HepG2 (cell line): Measurements from ENCODE around the gene RBM44. TPM values are rescaled to one million over a fixed set of nuclear protein-coding genes. Genes with fewer than 3 reads are reported as not detected.

Experiments
- HDAC6 ChIP-seq: fragments of 200-600 bp; sonication (generic); IDR thresholded peaks from 2 replicates; pipeline ENCODE4 v1.7.0; 2017; ENCODE audit warnings: mild to moderate bottlenecking, antibody characterized with exemption, low read length, low read depth
- JUND ChIP-seq: sonication (generic); formaldehyde crosslinking; IDR thresholded peaks from 2 replicates; pipeline ENCODE4 v1.8.0; 2022; ENCODE audit warnings: mild to moderate bottlenecking, missing genetic modification reagents
- MBNL3 ChIP-seq: fragments of 250-450 bp; sonication (Bioruptor Pico); conservative IDR thresholded peaks from 2 replicates; pipeline ENCODE4 v1.8.0; 2022; ENCODE audit warnings: mild to moderate bottlenecking, inconsistent platforms
- SNAI1 ChIP-seq: sonication (generic); formaldehyde crosslinking; IDR thresholded peaks from 2 replicates; pipeline ENCODE4 v1.5.0; 2020; ENCODE audit warnings: mild to moderate bottlenecking, missing genetic modification reagents, borderline replicate concordance
- THAP9 ChIP-seq: sonication (generic); formaldehyde crosslinking; IDR thresholded peaks from 2 replicates; pipeline ENCODE4; 2020; ENCODE audit warnings: missing genetic modification reagents, mild to moderate bottlenecking, borderline replicate concordance
- ZMAT3 ChIP-seq: sonication (generic); formaldehyde crosslinking; conservative IDR thresholded peaks from 2 replicates; pipeline ENCODE4 v1.7.0; 2021; ENCODE audit warnings: missing genetic modification reagents
- ZNF557 ChIP-seq: sonication (generic); formaldehyde crosslinking; IDR thresholded peaks from 2 replicates; pipeline ENCODE4 v1.4.0; 2020; ENCODE audit warnings: missing genetic modification reagents
- polyA plus RNA-seq, 8 experiments: library from polyadenylated mRNA; depleted of rRNA in 3 of 8; stranded (reverse) in 7 of 8; unstranded in 1 of 8; fragments of >200 nt; fragmentation: Illumina TruSeq in 4 of 8; extraction: Trizol in 4 of 8; gene quantifications; 2 replicates each; pipeline versions ENCODE4 v1.2.1 to v1.2.3, GENCODE V29; 2011 to 2016; ENCODE audit warnings: low read depth in 4 of 8, missing spikeins in 1 of 8, mixed read lengths in 1 of 8; ENCODE audit not compliant: insufficient read depth in 1 of 8
- total RNA-seq, 5 experiments: library from RNA; depleted of rRNA; stranded (reverse); fragments of >200 nt; fragmentation: Illumina TruSeq; extraction: Trizol; gene quantifications; 2 replicates each; pipeline ENCODE4 v1.2.3, GENCODE V29; 2016; ENCODE audit warnings: low read depth in 1 of 5
- TF ChIP-seq, protein P1 (sequence below): sonication (generic); formaldehyde crosslinking; IDR thresholded peaks from 2 replicates; pipeline ENCODE4 v1.4.0; 2020; ENCODE audit warnings: missing genetic modification reagents

RBM44 gene
- total and polyA plus RNA-seq, 2 of the 13 experiments (the other 11 are each of a cell fraction or from before 2014, with no cell fraction given): 0.13 to 0.50 TPM

DNA sequence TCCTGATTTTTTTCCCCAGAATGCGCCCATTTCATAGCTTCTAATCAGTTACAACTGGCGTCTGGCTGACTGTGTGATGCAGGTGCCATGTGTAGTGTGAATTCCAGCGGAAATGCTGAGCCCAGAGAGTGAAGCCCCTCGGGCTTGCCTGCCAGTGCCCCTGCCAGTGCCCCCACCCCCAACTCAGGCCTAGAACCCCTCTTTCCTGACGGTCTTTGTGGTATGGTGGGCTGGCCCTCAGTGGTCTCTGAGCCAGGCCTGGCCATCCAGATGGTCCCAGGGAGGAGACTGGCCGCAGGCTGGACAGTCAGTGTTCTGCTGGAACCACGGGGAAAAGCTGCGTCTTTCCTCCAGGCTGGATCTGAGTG, 63.9 kb downstream of the RBM44 start (continued):
- TF ChIP-seq, protein P1, sequence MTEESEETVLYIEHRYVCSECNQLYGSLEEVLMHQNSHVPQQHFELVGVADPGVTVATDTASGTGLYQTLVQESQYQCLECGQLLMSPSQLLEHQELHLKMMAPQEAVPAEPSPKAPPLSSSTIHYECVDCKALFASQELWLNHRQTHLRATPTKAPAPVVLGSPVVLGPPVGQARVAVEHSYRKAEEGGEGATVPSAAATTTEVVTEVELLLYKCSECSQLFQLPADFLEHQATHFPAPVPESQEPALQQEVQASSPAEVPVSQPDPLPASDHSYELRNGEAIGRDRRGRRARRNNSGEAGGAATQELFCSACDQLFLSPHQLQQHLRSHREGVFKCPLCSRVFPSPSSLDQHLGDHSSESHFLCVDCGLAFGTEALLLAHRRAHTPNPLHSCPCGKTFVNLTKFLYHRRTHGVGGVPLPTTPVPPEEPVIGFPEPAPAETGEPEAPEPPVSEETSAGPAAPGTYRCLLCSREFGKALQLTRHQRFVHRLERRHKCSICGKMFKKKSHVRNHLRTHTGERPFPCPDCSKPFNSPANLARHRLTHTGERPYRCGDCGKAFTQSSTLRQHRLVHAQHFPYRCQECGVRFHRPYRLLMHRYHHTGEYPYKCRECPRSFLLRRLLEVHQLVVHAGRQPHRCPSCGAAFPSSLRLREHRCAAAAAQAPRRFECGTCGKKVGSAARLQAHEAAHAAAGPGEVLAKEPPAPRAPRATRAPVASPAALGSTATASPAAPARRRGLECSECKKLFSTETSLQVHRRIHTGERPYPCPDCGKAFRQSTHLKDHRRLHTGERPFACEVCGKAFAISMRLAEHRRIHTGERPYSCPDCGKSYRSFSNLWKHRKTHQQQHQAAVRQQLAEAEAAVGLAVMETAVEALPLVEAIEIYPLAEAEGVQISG (CRISPR knock-in tag): no peak
- TF ChIP-seq MBNL3 (CRISPR knock-in tag) (no peak), ZMAT3 (CRISPR knock-in tag) (no peak), ZNF557 (CRISPR knock-in tag) (no peak), JUND (CRISPR knock-in tag) (no peak), HDAC6 (no peak), THAP9 (CRISPR knock-in tag) (0 out of 2 replicates have a peak, but pooled peaks have one; percentile 21), SNAI1 (CRISPR knock-in tag) (no peak)
